Measurements from ENCODE around the gene MIB2. TPM values are rescaled to one million over a fixed set of nuclear protein-coding genes. Genes with fewer than 3 reads are reported as not detected.

The MIB2 gene
- total and polyA plus RNA-seq, 7 experiments from 2014 or later = 23.4 to 129 (median 60.6) TPM

DNA sequence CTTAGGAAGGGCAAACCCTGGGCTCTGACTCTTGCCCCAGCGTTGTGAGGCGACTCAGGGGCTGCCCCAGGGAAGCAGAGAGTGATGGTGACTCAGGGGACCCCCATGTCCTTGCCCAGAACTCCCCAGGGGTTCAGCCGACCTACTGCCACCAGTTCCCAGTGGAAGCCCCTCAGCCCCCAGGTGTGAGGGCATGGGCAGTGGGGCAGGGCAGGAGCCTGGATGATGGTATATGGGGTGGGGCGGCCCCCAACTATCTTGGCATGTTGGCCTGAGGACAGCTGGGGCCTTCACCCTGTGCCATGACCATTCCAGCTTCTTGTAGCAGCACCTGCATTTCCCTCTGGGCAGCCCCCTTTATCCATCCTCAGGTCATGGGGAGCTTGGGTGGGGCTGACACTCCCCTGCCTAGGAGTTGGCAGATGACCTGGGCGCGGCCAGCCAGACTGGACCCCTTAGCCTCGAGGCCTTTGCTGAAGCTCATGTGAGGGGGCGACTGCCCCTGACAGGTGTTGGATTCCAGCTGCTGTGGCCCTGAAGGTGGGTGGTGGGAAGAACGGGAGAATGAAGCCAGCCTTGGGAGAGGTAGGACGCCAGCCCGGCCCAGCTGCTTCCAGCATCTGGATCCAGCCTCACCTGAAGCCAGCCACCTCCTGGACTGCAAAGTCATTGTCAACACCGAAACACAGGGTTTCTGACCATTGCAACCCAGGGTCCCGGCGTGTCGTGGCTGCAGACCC lies 13.6 kb upstream of the MIB2 start:
- H3K9me3 Mint-ChIP-seq = no peaks in the 10 kb centered on the region
- Histone ChIP-seq H3K4me3 (ENCODE audit: low read length) (no peak overlapping the region), H3K9me3 (ENCODE audit: control insufficient read depth in 2 of 3, low read length in 3 of 3) (no peaks in the 10 kb centered on the region), H3K27me3 (ENCODE audit: control insufficient read depth in 2 of 2, insufficient read depth in 2 of 2, low read length in 2 of 2) (no peaks in the 10 kb centered on the region), H3K36me3 (ENCODE audit: control insufficient read depth in 2 of 3, insufficient read depth in 3 of 3, low read length in 3 of 3) (no peaks in the 10 kb centered on the region), H3K27ac (ENCODE audit: low read depth, low read length) (no peak overlapping the region), H3K4me1 (ENCODE audit: control insufficient read depth in 2 of 2, insufficient read depth in 2 of 2, low read length in 2 of 2) (peaks cover 0 to 4% of the 10 kb centered on the region in 2 donors)
- intact Hi-C loops (cut with micrococcal nuclease) = no loop called here
- H3K27me3 Mint-ChIP-seq = peaks cover 0 to 10% (median 0%) of the 10 kb centered on the region in 5 donors
- DNase-seq (peak in 1 of 9 donors; percentile 8), ATAC-seq (no peak)
- H3K4me1 Mint-ChIP-seq = peaks cover 3 to 16% (median 7%) of the 10 kb centered on the region in 7 donors
- POLR2A ChIA-PET = interaction anchor here (2.9 kb wide), 1 partner anchor 13 kb away, joined by 25 read pairs; the partner anchor contains the start of gene MIB2
- H3K36me3 Mint-ChIP-seq = no peaks in the 10 kb centered on the region
- H3K4me3 Mint-ChIP-seq = peak overlapping the region in 2 of 10 donors; percentile 9 to 78
- peak overlapping the region in 2 of 9 donors; percentile 17 to 25 for H3K27ac Mint-ChIP-seq
- CTCF ChIA-PET = interaction anchor here (0.5 to 1.0 kb wide), 2 partner anchors 15 to 36 kb away, joined by 3 to 5 read pairs; no protein-coding TSS in a partner anchor

DNA sequence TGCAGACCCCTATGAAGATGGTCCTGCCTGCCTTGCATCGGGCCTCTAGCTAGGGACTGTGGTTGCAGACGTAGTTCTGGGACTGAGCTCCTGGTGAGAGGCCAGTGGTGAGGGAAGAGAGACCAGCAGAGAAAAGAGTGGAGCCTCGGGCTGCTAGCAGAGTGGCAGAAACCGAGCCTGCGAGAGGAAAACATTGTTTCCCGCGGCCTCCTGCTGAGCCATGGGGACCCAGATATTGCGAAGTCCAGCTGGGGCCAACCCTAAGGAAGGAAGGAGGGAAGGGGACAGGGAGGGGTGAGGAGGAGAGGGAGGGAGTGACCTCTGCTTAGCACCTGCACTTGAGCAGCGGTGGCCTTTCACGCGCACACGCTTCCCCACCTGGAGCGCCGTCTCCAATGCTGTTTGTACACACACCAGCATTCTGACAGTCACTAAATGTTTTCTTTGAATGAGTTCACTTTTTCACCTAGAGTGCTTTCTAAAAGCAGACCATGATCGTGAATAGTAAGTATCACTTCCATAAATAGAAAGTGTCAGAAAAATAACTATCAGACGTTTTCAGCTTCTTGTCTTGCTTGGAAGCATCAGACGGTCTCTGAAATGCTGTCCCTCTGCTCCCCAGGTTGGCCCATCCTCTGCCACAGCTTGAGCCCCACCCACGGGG lies 12.9 kb upstream of the MIB2 start:
- Histone ChIP-seq H3K4me3 (ENCODE audit: low read length) (no peak overlapping the region), H3K36me3 (ENCODE audit: control insufficient read depth in 2 of 3, insufficient read depth in 3 of 3, low read length in 3 of 3) (no peaks in the 10 kb centered on the region), H3K4me1 (ENCODE audit: control insufficient read depth in 2 of 2, insufficient read depth in 2 of 2, low read length in 2 of 2) (peaks cover 0 to 10% of the 10 kb centered on the region in 2 donors), H3K27ac (ENCODE audit: low read depth, low read length) (no peak overlapping the region), H3K9me3 (ENCODE audit: control insufficient read depth in 2 of 3, low read length in 3 of 3) (no peaks in the 10 kb centered on the region), H3K27me3 (ENCODE audit: control insufficient read depth in 2 of 2, insufficient read depth in 2 of 2, low read length in 2 of 2) (no peaks in the 10 kb centered on the region)
- Mint-ChIP-seq H3K4me3 (peak overlapping the region in 3 of 10 donors; percentile 5 to 26 (median 9)), H3K36me3 (no peaks in the 10 kb centered on the region), H3K4me1 (peaks cover 8 to 23% (median 14%) of the 10 kb centered on the region in 7 donors), H3K9me3 (no peaks in the 10 kb centered on the region), H3K27ac (peak overlapping the region in 6 of 9 donors; percentile 17 to 65 (median 34)), H3K27me3 (peaks cover 0 to 10% (median 0%) of the 10 kb centered on the region in 5 donors)
- POLR2A ChIA-PET = interaction anchor here (2.9 kb wide), 1 partner anchor 12 kb away, joined by 25 read pairs; the partner anchor contains the start of gene MIB2
- DNase-seq (peak in 1 of 9 donors; percentile 8), ATAC-seq (no peak)
- CTCF ChIA-PET = no interaction called here
- intact Hi-C loops (cut with micrococcal nuclease) = no loop called here

DNA sequence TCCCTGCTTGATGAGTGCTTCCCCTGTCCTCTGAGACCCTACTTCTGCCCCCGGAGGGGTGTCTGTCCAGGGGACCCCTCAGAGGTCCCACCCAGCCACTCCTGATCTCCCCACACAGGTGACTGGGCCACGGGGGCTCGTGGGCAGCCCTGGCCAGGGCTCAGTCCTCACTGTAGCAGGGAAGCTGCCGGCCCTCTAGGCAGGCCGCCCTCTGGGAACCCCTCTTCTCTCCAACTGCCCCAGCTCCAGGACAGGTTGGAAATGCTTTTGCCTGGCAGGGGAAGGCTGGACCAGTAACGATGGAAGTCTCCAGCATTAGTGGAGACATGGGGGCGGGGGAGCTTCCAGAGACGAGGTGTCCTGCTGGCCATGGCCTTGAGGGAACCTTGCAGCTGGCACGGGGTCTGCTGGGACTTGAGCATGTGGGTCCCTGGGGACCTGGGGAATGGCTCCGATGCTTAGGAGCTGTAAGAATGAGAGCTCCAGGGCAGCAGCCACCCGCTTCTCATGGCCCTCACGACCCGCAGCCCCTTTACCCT lies 12.3 kb upstream of the MIB2 start:
- peaks cover 0 to 8% (median 0%) of the 10 kb centered on the region in 5 donors for H3K27me3 Mint-ChIP-seq
- DNase-seq = no peak

DNA sequence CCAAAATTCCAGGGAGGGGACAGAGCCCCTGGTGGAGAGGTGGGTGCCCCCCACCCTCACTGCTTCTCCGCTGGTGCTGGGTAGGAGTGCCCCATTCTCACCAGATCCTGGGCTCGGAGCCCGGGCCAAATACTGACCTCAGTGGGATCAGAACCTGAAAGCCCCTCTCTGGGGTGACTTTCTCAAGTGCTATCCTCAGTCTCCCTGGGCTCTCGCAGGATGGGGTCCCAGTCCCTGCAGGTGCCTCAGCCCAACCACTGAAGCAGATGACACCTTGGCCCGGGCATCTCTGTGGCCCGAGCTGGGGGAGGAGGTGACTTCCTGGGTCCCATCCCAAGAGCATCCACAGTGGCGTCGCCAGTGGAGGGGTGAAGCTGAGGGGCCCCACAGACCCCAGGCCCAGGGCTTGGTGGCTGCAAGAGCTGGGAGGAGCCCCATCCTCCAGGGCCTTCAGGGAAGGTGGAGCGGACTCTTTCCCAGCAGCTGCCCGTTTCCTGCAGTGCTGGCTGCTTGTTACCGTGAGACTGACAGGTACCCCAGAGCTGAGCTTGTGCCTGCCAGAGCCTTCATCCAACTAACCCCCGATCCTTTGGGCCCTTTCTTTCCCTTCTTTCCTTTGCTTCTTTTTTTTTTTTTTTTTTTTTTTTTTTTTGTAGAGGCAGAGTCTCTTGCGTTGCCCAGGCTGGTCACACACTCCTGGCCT lies 11.5 kb upstream of the MIB2 start:
- CTCF ChIA-PET = no interaction called here
- H3K36me3 Mint-ChIP-seq = no peaks in the 10 kb centered on the region
- no peak for DNase-seq

More for the DNA sequence above, 12.3 kb upstream of the MIB2 start:
- no peaks in the 10 kb centered on the region for H3K27me3 ChIP-seq (ENCODE audit: control insufficient read depth in 2 of 2, insufficient read depth in 2 of 2, low read length in 2 of 2)
- ChIA-PET CTCF (no interaction called here), POLR2A (interaction anchor here (1.0 to 2.9 kb wide), 2 partner anchors 11 to 26 kb away, joined by 3 to 25 read pairs; partner anchors contain the start of gene MIB2)
- ATAC-seq = no peak
- no peak overlapping the region for H3K4me3 ChIP-seq (ENCODE audit: low read length)
- H3K4me1 ChIP-seq (ENCODE audit: control insufficient read depth in 2 of 2, insufficient read depth in 2 of 2, low read length in 2 of 2) = peaks cover 0 to 13% of the 10 kb centered on the region in 2 donors
- Mint-ChIP-seq H3K4me1 (peaks cover 8 to 24% (median 18%) of the 10 kb centered on the region in 7 donors), H3K4me3 (peak overlapping the region in 1 of 10 donors; percentile 26), H3K36me3 (no peaks in the 10 kb centered on the region), H3K9me3 (no peaks in the 10 kb centered on the region), H3K27ac (peak overlapping the region in 3 of 9 donors; percentile 36 to 65 (median 36))
- no peaks in the 10 kb centered on the region for H3K36me3 ChIP-seq (ENCODE audit: control insufficient read depth in 2 of 3, insufficient read depth in 3 of 3, low read length in 3 of 3)
- no peaks in the 10 kb centered on the region for H3K9me3 ChIP-seq (ENCODE audit: control insufficient read depth in 2 of 3, low read length in 3 of 3)
- intact Hi-C loops (cut with micrococcal nuclease) = no loop called here
- no peak overlapping the region for H3K27ac ChIP-seq (ENCODE audit: low read depth, low read length)

GRCh38 chr1:1604374-1605033 lies 10.8 kb upstream of the MIB2 start:
- H3K4me1 Mint-ChIP-seq = peaks cover 8 to 20% (median 13%) of the 10 kb centered on the region in 7 donors
- peak overlapping the region in 5 of 9 donors; percentile 46 to 78 (median 62) for H3K27ac Mint-ChIP-seq
- ATAC-seq = no peak
- no peak for DNase-seq
- Histone ChIP-seq H3K4me3 (ENCODE audit: low read length) (no peak overlapping the region), H3K4me1 (ENCODE audit: control insufficient read depth in 2 of 2, insufficient read depth in 2 of 2, low read length in 2 of 2) (peaks cover 0 to 13% of the 10 kb centered on the region in 2 donors), H3K27ac (ENCODE audit: low read depth, low read length) (no peak overlapping the region), H3K9me3 (ENCODE audit: control insufficient read depth in 2 of 3, low read length in 3 of 3) (no peaks in the 10 kb centered on the region), H3K36me3 (ENCODE audit: control insufficient read depth in 2 of 3, insufficient read depth in 3 of 3, low read length in 3 of 3) (no peaks in the 10 kb centered on the region), H3K27me3 (ENCODE audit: control insufficient read depth in 2 of 2, insufficient read depth in 2 of 2, low read length in 2 of 2) (no peaks in the 10 kb centered on the region)
- POLR2A ChIA-PET = interaction anchor here (0.6 to 1.4 kb wide), 3 partner anchors 10 to 162 kb away, joined by 3 to 5 read pairs (median 3); no protein-coding TSS in a partner anchor
- H3K4me3 Mint-ChIP-seq = peak overlapping the region in 1 of 10 donors; percentile 53
- H3K27me3 Mint-ChIP-seq = peaks cover 0 to 2% (median 0%) of the 10 kb centered on the region in 5 donors
- H3K9me3 Mint-ChIP-seq = no peaks in the 10 kb centered on the region
- CTCF ChIA-PET = no interaction called here
- H3K36me3 Mint-ChIP-seq = no peaks in the 10 kb centered on the region
- intact Hi-C loops (cut with micrococcal nuclease) = no loop called here

More for the DNA sequence above, 11.5 kb upstream of the MIB2 start:
- Histone ChIP-seq H3K4me1 (ENCODE audit: control insufficient read depth in 2 of 2, insufficient read depth in 2 of 2, low read length in 2 of 2) (peaks cover 0 to 13% of the 10 kb centered on the region in 2 donors), H3K9me3 (ENCODE audit: control insufficient read depth in 2 of 3, low read length in 3 of 3) (no peaks in the 10 kb centered on the region), H3K27ac (ENCODE audit: low read depth, low read length) (no peak overlapping the region), H3K36me3 (ENCODE audit: control insufficient read depth in 2 of 3, insufficient read depth in 3 of 3, low read length in 3 of 3) (no peaks in the 10 kb centered on the region), H3K4me3 (ENCODE audit: low read length) (no peak overlapping the region), H3K27me3 (ENCODE audit: control insufficient read depth in 2 of 2, insufficient read depth in 2 of 2, low read length in 2 of 2) (no peaks in the 10 kb centered on the region)
- Mint-ChIP-seq H3K4me1 (peaks cover 8 to 22% (median 16%) of the 10 kb centered on the region in 7 donors), H3K27ac (no peak overlapping the region), H3K9me3 (no peaks in the 10 kb centered on the region), H3K4me3 (no peak overlapping the region), H3K27me3 (peaks cover 0 to 5% (median 0%) of the 10 kb centered on the region in 5 donors)
- intact Hi-C loops (cut with micrococcal nuclease) = no loop called here
- ATAC-seq = no peak
- POLR2A ChIA-PET = interaction anchor here (1.0 to 2.9 kb wide), 3 partner anchors 10 to 26 kb away, joined by 3 to 25 read pairs (median 5); partner anchors contain the start of gene MIB2
